OCI-LY1 (cell line): ENCODE measurements around the gene STAB1.

Experiments
- H2AFZ ChIP-seq: fragments of 200-600 bp; sonication (generic), shearing (Covaris generic); 2 replicates; pipeline ENCODE4 v1.6.0; 2014; ENCODE audit warnings: antibody characterized with exemption, mild to moderate bottlenecking, low read length
- H3F3A ChIP-seq: fragments of 200-600 bp; sonication (generic), shearing (Covaris generic); 2 replicates; pipeline ENCODE4 v1.6.0; 2014; ENCODE audit warnings: mild to moderate bottlenecking, antibody characterized with exemption, low read length, moderate library complexity; ENCODE audit not compliant: insufficient read depth
- H3K27ac ChIP-seq: fragments of 200-600 bp; sonication (generic); 2 replicates; pipeline ENCODE4 v1.5.1; 2014; ENCODE audit warnings: low read length, mixed run types, mild to moderate bottlenecking, low read depth; ENCODE audit not compliant: poor library complexity, severe bottlenecking
- H3K27me3 ChIP-seq: fragments of 200-600 bp; sonication (generic); 2 replicates; pipeline ENCODE4 v1.6.0; 2014; ENCODE audit warnings: antibody characterized with exemption, mild to moderate bottlenecking, low read length, moderate library complexity; ENCODE audit not compliant: insufficient read depth
- H3K36me3 ChIP-seq: fragments of 200-600 bp; sonication (generic); 2 replicates; pipeline ENCODE4 v1.6.1; 2014; ENCODE audit warnings: mild to moderate bottlenecking, antibody characterized with exemption, low read length, moderate library complexity, mixed read lengths; ENCODE audit not compliant: insufficient read depth
- H3K4me1 ChIP-seq: fragments of 200-600 bp; sonication (generic); 2 replicates; pipeline ENCODE4 v1.5.1; 2014; ENCODE audit warnings: mild to moderate bottlenecking, low read length, moderate library complexity; ENCODE audit not compliant: insufficient read depth, severe bottlenecking
- H3K4me2 ChIP-seq: fragments of 200-600 bp; sonication (generic), shearing (Covaris generic); 2 replicates; pipeline ENCODE4 v1.6.1; 2014; ENCODE audit warnings: low read length
- H3K4me3 ChIP-seq: fragments of 200-600 bp; sonication (generic); 2 replicates; pipeline ENCODE4 v1.5.1; 2014; ENCODE audit warnings: low read length, low read depth, mild to moderate bottlenecking, mixed read lengths; ENCODE audit not compliant: poor library complexity, severe bottlenecking
- H3K79me2 ChIP-seq: fragments of 200-600 bp; shearing (Covaris generic); 2 replicates; pipeline ENCODE4 v1.6.1; 2016; ENCODE audit warnings: mixed run types, low read length, mixed read lengths; ENCODE audit not compliant: insufficient read depth
- H3K9ac ChIP-seq: fragments of 200-600 bp; sonication (generic), shearing (Covaris generic); 2 replicates; pipeline ENCODE4 v1.6.1; 2014; ENCODE audit warnings: mild to moderate bottlenecking, low read length, mixed read lengths
- H3K9me2 ChIP-seq: fragments of 200-600 bp; sonication (generic), shearing (Covaris generic); 2 replicates; pipeline ENCODE4 v1.6.1; 2014; ENCODE audit warnings: low read depth, mild to moderate bottlenecking, low read length, mixed read lengths
- H3K9me3 ChIP-seq: fragments of 200-600 bp; shearing (Covaris generic); 2 replicates; pipeline ENCODE4 v1.6.1; 2014; ENCODE audit warnings: low read length, mixed read lengths
- H4K20me1 ChIP-seq: fragments of 200-600 bp; sonication (generic), shearing (Covaris generic); 2 replicates; pipeline ENCODE4 v1.6.0; 2016; ENCODE audit warnings: mild to moderate bottlenecking, low read length; ENCODE audit not compliant: insufficient read depth
- CTCF ChIP-seq: fragments of 200-600 bp; sonication (generic), shearing (Covaris generic); IDR thresholded peaks from 2 replicates; pipeline ENCODE4 v1.5.1; 2017; ENCODE audit warnings: mild to moderate bottlenecking, antibody characterized with exemption, low read length, moderate library complexity, mixed read lengths
- EZH2 ChIP-seq: fragments of 200-600 bp; sonication (generic), shearing (Covaris generic); IDR thresholded peaks from 2 replicates; pipeline ENCODE4 v1.8.0; 2017; ENCODE audit warnings: borderline replicate concordance, mixed run types, mild to moderate bottlenecking, antibody characterized with exemption, low read length, moderate library complexity, mixed read lengths

Gene STAB1

DNA sequence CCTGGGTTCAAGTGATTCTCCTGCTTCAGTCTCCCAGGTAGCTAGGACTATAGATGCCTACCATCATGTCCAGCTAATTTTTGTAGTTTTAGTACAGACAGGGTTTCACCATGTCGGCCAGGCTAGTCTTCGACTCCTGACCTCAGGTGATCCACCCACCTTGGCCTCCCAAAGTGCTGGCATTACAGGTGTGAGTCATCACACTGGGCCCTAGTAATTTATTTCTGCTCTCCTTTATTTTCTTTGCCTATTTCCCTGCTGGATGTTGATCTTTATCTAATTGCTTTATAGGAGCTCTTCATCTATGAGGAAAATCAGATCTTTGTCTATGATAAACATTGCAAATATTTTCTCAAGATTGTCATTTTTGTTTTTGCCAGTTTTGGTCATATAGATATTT lies 72.9 kb downstream of the STAB1 start:
- Histone ChIP-seq H3K4me1 (no peaks in the 10 kb centered on the region), H3K36me3 (peaks cover 23% of the 10 kb centered on the region), H3K27ac (no peak overlapping the region), H3K9ac (no peak overlapping the region), H4K20me1 (no peaks in the 10 kb centered on the region), H3F3A (no peaks in the 10 kb centered on the region), H3K4me3 (no peak overlapping the region), H3K4me2 (no peak overlapping the region), H3K9me3 (no peaks in the 10 kb centered on the region), H2AFZ (no peak overlapping the region), H3K9me2 (no peaks in the 10 kb centered on the region), H3K79me2 (no peaks in the 10 kb centered on the region), H3K27me3 (no peaks in the 10 kb centered on the region)
- TF ChIP-seq EZH2, result no peak
- no peak for TF ChIP-seq CTCF

GRCh38 chr3:52570076-52570475 lies 74.9 kb downstream of the STAB1 start:
- no peak overlapping the region for H3K27ac ChIP-seq
- peaks cover 24% of the 10 kb centered on the region for H3K36me3 ChIP-seq
- H3K27me3 ChIP-seq, result no peaks in the 10 kb centered on the region
- H3K4me2 ChIP-seq, result no peak overlapping the region
- no peaks in the 10 kb centered on the region for H4K20me1 ChIP-seq
- no peak overlapping the region for H3K4me3 ChIP-seq
- no peak for TF ChIP-seq CTCF
- no peak for TF ChIP-seq EZH2
- no peak overlapping the region for H2AFZ ChIP-seq
- H3K9ac ChIP-seq, result no peak overlapping the region
- H3K9me3 ChIP-seq, result no peaks in the 10 kb centered on the region
- H3K9me2 ChIP-seq, result no peaks in the 10 kb centered on the region
- H3K79me2 ChIP-seq, result no peaks in the 10 kb centered on the region
- H3K4me1 ChIP-seq, result no peaks in the 10 kb centered on the region
- no peaks in the 10 kb centered on the region for H3F3A ChIP-seq

- Histone ChIP-seq H3F3A (no peaks in the 10 kb centered on the region), H3K79me2 (no peaks in the 10 kb centered on the region), H2AFZ (no peak overlapping the region), H3K4me1 (no peaks in the 10 kb centered on the region), H3K27ac (no peak overlapping the region), H3K9me2 (no peaks in the 10 kb centered on the region), H3K27me3 (no peaks in the 10 kb centered on the region), H3K36me3 (peaks cover 40% of the 10 kb centered on the region), H3K4me3 (no peak overlapping the region), H3K4me2 (no peak overlapping the region), H3K9me3 (no peaks in the 10 kb centered on the region), H4K20me1 (no peaks in the 10 kb centered on the region), H3K9ac (no peak overlapping the region)
- TF ChIP-seq CTCF, result no peak
- TF ChIP-seq EZH2, result no peak
These were observed 77.1 kb downstream of the STAB1 start for GRCh38 chr3:52572221-52572620.
